Ishikawa (cell line): ENCODE results near the gene CMSS1.

Experiments
- EGR1 ChIP-seq: IDR thresholded peaks from 2 replicates; pipeline ENCODE4 v1.6.1; 2012
- EP300 ChIP-seq: IDR thresholded peaks from 2 replicates; pipeline ENCODE4 v1.6.1; 2012; ENCODE audit warnings: borderline replicate concordance
- FOXM1 ChIP-seq: IDR thresholded peaks from 2 replicates; pipeline ENCODE4 v1.6.1; 2012; ENCODE audit warnings: low read depth, borderline replicate concordance
- NFIC ChIP-seq: IDR thresholded peaks from 2 replicates; pipeline ENCODE4 v1.6.1; 2012
- RAD21 ChIP-seq: IDR thresholded peaks from 2 replicates; pipeline ENCODE4 v1.6.1; 2012; ENCODE audit warnings: low read depth
- TAF1 ChIP-seq: IDR thresholded peaks from 2 replicates; pipeline ENCODE4 v1.6.1; 2012; ENCODE audit warnings: low read depth, mild to moderate bottlenecking
- TCF12 ChIP-seq: IDR thresholded peaks from 2 replicates; pipeline ENCODE4 v1.6.1; 2012; ENCODE audit warnings: low read depth
- USF1 ChIP-seq: IDR thresholded peaks from 2 replicates; pipeline ENCODE4 v1.6.1; 2012
- YY1 ChIP-seq: IDR thresholded peaks from 2 replicates; pipeline ENCODE4 v1.6.1; 2012; ENCODE audit warnings: low read depth
- ZBTB7A ChIP-seq: IDR thresholded peaks from 2 replicates; pipeline ENCODE4 v1.6.1; 2012; ENCODE audit warnings: low read depth
- TF ChIP-seq, protein P1 (sequence below): IDR thresholded peaks from 2 replicates; pipeline ENCODE4 v1.6.1; 2012; ENCODE audit warnings: low read depth, mild to moderate bottlenecking

GRCh38 chr3:100197876-100198275 is 380.2 kb downstream of the CMSS1 start:
- TF ChIP-seq, protein P1, sequence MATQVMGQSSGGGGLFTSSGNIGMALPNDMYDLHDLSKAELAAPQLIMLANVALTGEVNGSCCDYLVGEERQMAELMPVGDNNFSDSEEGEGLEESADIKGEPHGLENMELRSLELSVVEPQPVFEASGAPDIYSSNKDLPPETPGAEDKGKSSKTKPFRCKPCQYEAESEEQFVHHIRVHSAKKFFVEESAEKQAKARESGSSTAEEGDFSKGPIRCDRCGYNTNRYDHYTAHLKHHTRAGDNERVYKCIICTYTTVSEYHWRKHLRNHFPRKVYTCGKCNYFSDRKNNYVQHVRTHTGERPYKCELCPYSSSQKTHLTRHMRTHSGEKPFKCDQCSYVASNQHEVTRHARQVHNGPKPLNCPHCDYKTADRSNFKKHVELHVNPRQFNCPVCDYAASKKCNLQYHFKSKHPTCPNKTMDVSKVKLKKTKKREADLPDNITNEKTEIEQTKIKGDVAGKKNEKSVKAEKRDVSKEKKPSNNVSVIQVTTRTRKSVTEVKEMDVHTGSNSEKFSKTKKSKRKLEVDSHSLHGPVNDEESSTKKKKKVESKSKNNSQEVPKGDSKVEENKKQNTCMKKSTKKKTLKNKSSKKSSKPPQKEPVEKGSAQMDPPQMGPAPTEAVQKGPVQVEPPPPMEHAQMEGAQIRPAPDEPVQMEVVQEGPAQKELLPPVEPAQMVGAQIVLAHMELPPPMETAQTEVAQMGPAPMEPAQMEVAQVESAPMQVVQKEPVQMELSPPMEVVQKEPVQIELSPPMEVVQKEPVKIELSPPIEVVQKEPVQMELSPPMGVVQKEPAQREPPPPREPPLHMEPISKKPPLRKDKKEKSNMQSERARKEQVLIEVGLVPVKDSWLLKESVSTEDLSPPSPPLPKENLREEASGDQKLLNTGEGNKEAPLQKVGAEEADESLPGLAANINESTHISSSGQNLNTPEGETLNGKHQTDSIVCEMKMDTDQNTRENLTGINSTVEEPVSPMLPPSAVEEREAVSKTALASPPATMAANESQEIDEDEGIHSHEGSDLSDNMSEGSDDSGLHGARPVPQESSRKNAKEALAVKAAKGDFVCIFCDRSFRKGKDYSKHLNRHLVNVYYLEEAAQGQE: no peak
- TF ChIP-seq EP300 (no peak), RAD21 (no peak), USF1 (no peak), TAF1 (no peak), NFIC (no peak), YY1 (no peak), FOXM1 (no peak), EGR1 (no peak), TCF12 (no peak), ZBTB7A (no peak)
